ENCODE measurements around the gene SFMBT1.

SFMBT1 gene

DNA sequence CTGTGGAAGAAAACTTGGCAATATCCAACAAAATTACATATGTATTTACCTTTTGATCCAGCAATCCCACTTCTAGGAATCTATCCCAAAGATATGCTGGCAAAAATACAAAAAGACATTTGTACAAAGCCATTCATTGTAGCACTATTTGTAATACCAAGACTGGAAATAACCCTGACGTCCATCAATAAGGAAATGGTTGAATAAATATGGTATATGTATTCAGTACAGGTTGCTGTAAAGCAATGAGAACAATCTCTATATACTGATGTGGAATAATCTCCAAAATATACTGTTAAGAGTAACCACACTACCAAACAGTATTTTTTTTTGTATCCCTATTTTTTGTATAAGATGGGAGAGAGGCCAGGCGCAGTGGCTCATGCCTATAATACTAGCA lies 83.7 kb downstream of the SFMBT1 start:
- Histone ChIP-seq H3K4me2 (ENCODE audit: low read length) (no peak overlapping the region), H3K36me3 (ENCODE audit: control insufficient read depth, low read length) (no peaks in the 10 kb centered on the region), H3K79me2 (ENCODE audit: control insufficient read depth, low read length) (no peaks in the 10 kb centered on the region), H3K27ac (ENCODE audit: low read depth, low read length) (no peak overlapping the region), H3K4me1 (ENCODE audit: control insufficient read depth, low read length) (peaks cover 12% of the 10 kb centered on the region), H3K4me3 (ENCODE audit: low read length) (no peak overlapping the region), H3K9me2 (replicated peaks; ENCODE audit: control insufficient read depth, low read length) (no peaks in the 10 kb centered on the region), H3K27me3 (ENCODE audit: control insufficient read depth, low read length) (no peaks in the 10 kb centered on the region), H3K9me3 (ENCODE audit: control insufficient read depth, insufficient read depth, low read length) (no peaks in the 10 kb centered on the region), H3F3A (ENCODE audit: control insufficient read depth, insufficient read depth) (no peaks in the 10 kb centered on the region), H4K20me1 (ENCODE audit: control insufficient read depth, insufficient read depth, low read depth, low read length) (no peaks in the 10 kb centered on the region)
- TF ChIP-seq, protein P1, sequence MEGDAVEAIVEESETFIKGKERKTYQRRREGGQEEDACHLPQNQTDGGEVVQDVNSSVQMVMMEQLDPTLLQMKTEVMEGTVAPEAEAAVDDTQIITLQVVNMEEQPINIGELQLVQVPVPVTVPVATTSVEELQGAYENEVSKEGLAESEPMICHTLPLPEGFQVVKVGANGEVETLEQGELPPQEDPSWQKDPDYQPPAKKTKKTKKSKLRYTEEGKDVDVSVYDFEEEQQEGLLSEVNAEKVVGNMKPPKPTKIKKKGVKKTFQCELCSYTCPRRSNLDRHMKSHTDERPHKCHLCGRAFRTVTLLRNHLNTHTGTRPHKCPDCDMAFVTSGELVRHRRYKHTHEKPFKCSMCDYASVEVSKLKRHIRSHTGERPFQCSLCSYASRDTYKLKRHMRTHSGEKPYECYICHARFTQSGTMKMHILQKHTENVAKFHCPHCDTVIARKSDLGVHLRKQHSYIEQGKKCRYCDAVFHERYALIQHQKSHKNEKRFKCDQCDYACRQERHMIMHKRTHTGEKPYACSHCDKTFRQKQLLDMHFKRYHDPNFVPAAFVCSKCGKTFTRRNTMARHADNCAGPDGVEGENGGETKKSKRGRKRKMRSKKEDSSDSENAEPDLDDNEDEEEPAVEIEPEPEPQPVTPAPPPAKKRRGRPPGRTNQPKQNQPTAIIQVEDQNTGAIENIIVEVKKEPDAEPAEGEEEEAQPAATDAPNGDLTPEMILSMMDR (IDR thresholded peaks at IDR 0.05; ENCODE audit: low read depth, low read length, poor library complexity, severe bottlenecking), result no peak
- TF ChIP-seq EZH2phosphoT487 (IDR thresholded peaks at IDR 0.05; ENCODE audit: borderline replicate concordance, low read length), result no peak

DNA sequence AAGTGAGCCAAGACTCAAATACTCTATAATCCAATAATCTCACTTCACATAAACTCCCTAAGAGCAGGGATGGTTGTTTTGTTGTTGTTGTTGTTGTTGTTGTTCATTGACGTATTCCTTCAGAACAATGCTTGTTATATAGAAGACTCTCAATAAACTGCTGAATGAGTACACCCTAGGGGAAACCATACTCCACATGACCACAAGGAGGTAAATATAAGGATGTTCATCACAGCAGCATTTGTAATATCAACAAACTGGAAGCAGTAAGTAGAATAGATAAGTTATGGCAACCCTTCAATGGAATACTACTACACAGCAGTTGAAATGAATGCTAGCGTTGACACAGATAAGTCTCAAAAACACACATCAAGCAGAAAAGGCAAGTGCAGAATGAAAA lies 86.1 kb downstream of the SFMBT1 start:
- Histone ChIP-seq H3K27me3 (ENCODE audit: control insufficient read depth, low read length) (no peaks in the 10 kb centered on the region), H3K4me3 (ENCODE audit: low read length) (no peak overlapping the region), H4K20me1 (ENCODE audit: control insufficient read depth, insufficient read depth, low read depth, low read length) (no peaks in the 10 kb centered on the region), H3F3A (ENCODE audit: control insufficient read depth, insufficient read depth) (no peaks in the 10 kb centered on the region), H3K79me2 (ENCODE audit: control insufficient read depth, low read length) (peaks cover 4% of the 10 kb centered on the region; the same call in 1 of the 2 replicates), H3K36me3 (ENCODE audit: control insufficient read depth, low read length) (no peaks in the 10 kb centered on the region), H3K9me2 (replicated peaks; ENCODE audit: control insufficient read depth, low read length) (no peaks in the 10 kb centered on the region), H3K4me2 (ENCODE audit: low read length) (no peak overlapping the region), H3K27ac (ENCODE audit: low read depth, low read length) (no peak overlapping the region), H3K9me3 (ENCODE audit: control insufficient read depth, insufficient read depth, low read length) (no peaks in the 10 kb centered on the region), H3K4me1 (ENCODE audit: control insufficient read depth, low read length) (peaks cover 27% of the 10 kb centered on the region)
- TF ChIP-seq, protein P1 (IDR thresholded peaks at IDR 0.05; ENCODE audit: low read depth, low read length, poor library complexity, severe bottlenecking), result no peak
- TF ChIP-seq EZH2phosphoT487 (IDR thresholded peaks at IDR 0.05; ENCODE audit: borderline replicate concordance, low read length), result no peak

DNA sequence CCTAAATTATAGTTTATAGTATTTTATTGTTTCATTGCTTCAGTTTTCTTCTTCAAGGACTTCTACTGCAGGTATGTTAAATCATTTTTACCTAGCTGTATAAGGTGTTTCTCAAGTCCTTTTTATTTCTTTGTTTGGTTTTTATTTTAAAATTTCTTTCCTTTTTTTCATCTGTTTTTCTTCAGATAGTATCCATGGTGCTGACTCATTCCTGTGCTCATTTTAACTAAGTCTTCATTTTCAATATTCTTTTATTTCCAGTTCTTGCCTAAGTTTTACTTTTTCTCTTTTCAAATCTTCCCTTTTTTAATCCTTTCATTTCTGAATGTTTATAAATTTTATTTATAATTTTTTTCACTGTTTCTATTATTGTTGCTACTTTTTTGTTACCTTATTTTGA lies 106.3 kb downstream of the SFMBT1 start:
- Histone ChIP-seq H3K36me3 (ENCODE audit: control insufficient read depth, low read length) (no peaks in the 10 kb centered on the region), H3K4me3 (ENCODE audit: low read length) (no peak overlapping the region)
- no peak for TF ChIP-seq EZH2phosphoT487 (IDR thresholded peaks at IDR 0.05; ENCODE audit: borderline replicate concordance, low read length)
- TF ChIP-seq, protein P1 (IDR thresholded peaks at IDR 0.05; ENCODE audit: low read depth, low read length, poor library complexity, severe bottlenecking), result no peak

More for the DNA sequence above, 106.3 kb downstream of the SFMBT1 start:
- H3K4me2 ChIP-seq (ENCODE audit: low read length), result no peak overlapping the region
- H3K27ac ChIP-seq (ENCODE audit: low read depth, low read length), result no peak overlapping the region
- H3K9me2 ChIP-seq (replicated peaks; ENCODE audit: control insufficient read depth, low read length), result no peaks in the 10 kb centered on the region
- no peaks in the 10 kb centered on the region for H3F3A ChIP-seq (ENCODE audit: control insufficient read depth, insufficient read depth)
- no peaks in the 10 kb centered on the region for H3K4me1 ChIP-seq (ENCODE audit: control insufficient read depth, low read length)
- no peaks in the 10 kb centered on the region for H3K27me3 ChIP-seq (ENCODE audit: control insufficient read depth, low read length)
- no peaks in the 10 kb centered on the region for H3K79me2 ChIP-seq (ENCODE audit: control insufficient read depth, low read length)
- H4K20me1 ChIP-seq (ENCODE audit: control insufficient read depth, insufficient read depth, low read depth, low read length), result no peaks in the 10 kb centered on the region
- H3K9me3 ChIP-seq (ENCODE audit: control insufficient read depth, insufficient read depth, low read length), result no peaks in the 10 kb centered on the region
